ENCODE results near the gene MYCBP2.

The MYCBP2 gene

GRCh38 chr13:77176350-77176749 is 150.5 kb downstream of the MYCBP2 start:
- no peak overlapping the region for H2BK12ac ChIP-seq (ENCODE audit: low read length)
- H4K91ac ChIP-seq (ENCODE audit: low read depth, low read length, poor library complexity), result no peak overlapping the region
- H3K4me1 ChIP-seq (ENCODE audit: control insufficient read depth in 2 of 2, insufficient read depth in 1 of 2, low read depth in 1 of 2, low read length in 2 of 2), result no peaks in the 10 kb centered on the region
- no peak overlapping the region for H3K18ac ChIP-seq (ENCODE audit: low read length)
- H3K27ac ChIP-seq (replicated peaks; ENCODE audit: low read length), result no peak overlapping the region
- no peaks in the 10 kb centered on the region for H3K27me3 ChIP-seq (ENCODE audit: control insufficient read depth in 3 of 3, insufficient read depth in 3 of 3, low read depth in 1 of 3, low read length in 3 of 3)
- H3K23ac ChIP-seq (ENCODE audit: low read depth, low read length, poor library complexity), result no peak overlapping the region
- H3K4ac ChIP-seq (ENCODE audit: low read length), result no peak overlapping the region
- no peak for DNase-seq (ENCODE audit: low spot score)
- H2AK5ac ChIP-seq (ENCODE audit: low read depth, low read length), result no peak overlapping the region
- H2BK15ac ChIP-seq (ENCODE audit: low read length), result no peak overlapping the region
- no CpG with 5 or more reads among the region's 2 CpGs for WGBS, 2 donors (ENCODE audit: extremely low coverage in 2 of 2, insufficient read length in 2 of 2, insufficient replicate concordance in 1 of 2)
- H3K9ac ChIP-seq (ENCODE audit: low read depth, low read length, poor library complexity), result no peak overlapping the region
- no peak overlapping the region for H3K14ac ChIP-seq (ENCODE audit: low read length)
- H3K4me3 ChIP-seq (ENCODE audit: low read length in 2 of 2), result no peak overlapping the region
- H2BK5ac ChIP-seq (ENCODE audit: low read length), result no peak overlapping the region
- H3K36me3 ChIP-seq (replicated peaks in 1 of 2; ENCODE audit: control insufficient read depth in 2 of 2, insufficient read depth in 2 of 2, low read length in 2 of 2), result peaks cover 10 to 76% of the 10 kb centered on the region in 2 donors
- no peak overlapping the region for H2BK120ac ChIP-seq (ENCODE audit: low read depth, low read length)
- no peak overlapping the region for H4K8ac ChIP-seq (ENCODE audit: low read depth, low read length)
- no peak overlapping the region for H3K4me2 ChIP-seq (ENCODE audit: insufficient read depth, low read length, poor library complexity, severe bottlenecking)
- H2AFZ ChIP-seq (ENCODE audit: low read length), result no peak overlapping the region
- H3K79me1 ChIP-seq (ENCODE audit: low read depth, low read length), result no peaks in the 10 kb centered on the region
- no peaks in the 10 kb centered on the region for H3K9me3 ChIP-seq (replicated peaks in 1 of 2; ENCODE audit: control insufficient read depth in 2 of 2, insufficient read depth in 1 of 2, low read depth in 1 of 2, low read length in 2 of 2)

GRCh38 chr13:77172650-77173049 is 154.2 kb downstream of the MYCBP2 start:
- H2BK5ac ChIP-seq (ENCODE audit: low read length), result no peak overlapping the region
- H3K23ac ChIP-seq (ENCODE audit: low read depth, low read length, poor library complexity), result no peak overlapping the region
- no peak overlapping the region for H3K14ac ChIP-seq (ENCODE audit: low read length)
- no peak overlapping the region for H4K8ac ChIP-seq (ENCODE audit: low read depth, low read length)
- WGBS, 2 donors (ENCODE audit: extremely low coverage in 2 of 2, insufficient read length in 2 of 2, insufficient replicate concordance in 1 of 2), result no CpG with 5 or more reads among the region's 4 CpGs
- no peak for DNase-seq (ENCODE audit: low spot score)
- no peak overlapping the region for H3K4me3 ChIP-seq (ENCODE audit: low read length in 2 of 2)
- peaks cover 0 to 2% of the 10 kb centered on the region in 2 donors for H3K9me3 ChIP-seq (replicated peaks in 1 of 2; ENCODE audit: control insufficient read depth in 2 of 2, insufficient read depth in 1 of 2, low read depth in 1 of 2, low read length in 2 of 2)
- peaks cover 10 to 64% of the 10 kb centered on the region in 2 donors for H3K36me3 ChIP-seq (replicated peaks in 1 of 2; ENCODE audit: control insufficient read depth in 2 of 2, insufficient read depth in 2 of 2, low read length in 2 of 2)
- H3K4me1 ChIP-seq (ENCODE audit: control insufficient read depth in 2 of 2, insufficient read depth in 1 of 2, low read depth in 1 of 2, low read length in 2 of 2), result no peaks in the 10 kb centered on the region
- no peaks in the 10 kb centered on the region for H3K79me1 ChIP-seq (ENCODE audit: low read depth, low read length)
- no peaks in the 10 kb centered on the region for H3K27me3 ChIP-seq (ENCODE audit: control insufficient read depth in 3 of 3, insufficient read depth in 3 of 3, low read depth in 1 of 3, low read length in 3 of 3)
- no peak overlapping the region for H2AK5ac ChIP-seq (ENCODE audit: low read depth, low read length)
- H3K18ac ChIP-seq (ENCODE audit: low read length), result no peak overlapping the region
- no peak overlapping the region for H2AFZ ChIP-seq (ENCODE audit: low read length)
- H2BK120ac ChIP-seq (ENCODE audit: low read depth, low read length), result no peak overlapping the region
- H2BK12ac ChIP-seq (ENCODE audit: low read length), result no peak overlapping the region
- H3K4ac ChIP-seq (ENCODE audit: low read length), result no peak overlapping the region
- H3K4me2 ChIP-seq (ENCODE audit: insufficient read depth, low read length, poor library complexity, severe bottlenecking), result no peak overlapping the region
- no peak overlapping the region for H4K91ac ChIP-seq (ENCODE audit: low read depth, low read length, poor library complexity)
- H2BK15ac ChIP-seq (ENCODE audit: low read length), result no peak overlapping the region
- no peak overlapping the region for H3K9ac ChIP-seq (ENCODE audit: low read depth, low read length, poor library complexity)
- H3K27ac ChIP-seq (replicated peaks; ENCODE audit: low read length), result no peak overlapping the region

GRCh38 chr13:77171451-77171850 is 155.4 kb downstream of the MYCBP2 start:
- no peak overlapping the region for H2BK120ac ChIP-seq (ENCODE audit: low read depth, low read length)
- H3K4me3 ChIP-seq (ENCODE audit: low read length in 2 of 2), result no peak overlapping the region
- no peak overlapping the region for H3K27ac ChIP-seq (replicated peaks; ENCODE audit: low read length)
- H2BK12ac ChIP-seq (ENCODE audit: low read length), result no peak overlapping the region
- no peak overlapping the region for H2BK15ac ChIP-seq (ENCODE audit: low read length)
- no peak overlapping the region for H4K91ac ChIP-seq (ENCODE audit: low read depth, low read length, poor library complexity)
- no peak overlapping the region for H4K8ac ChIP-seq (ENCODE audit: low read depth, low read length)
- no peak overlapping the region for H2AK5ac ChIP-seq (ENCODE audit: low read depth, low read length)
- no peak for DNase-seq (ENCODE audit: low spot score)
- WGBS, 2 donors (ENCODE audit: extremely low coverage in 2 of 2, insufficient read length in 2 of 2, insufficient replicate concordance in 1 of 2), result no CpG with 5 or more reads among the region's 2 CpGs
- no peak overlapping the region for H3K4ac ChIP-seq (ENCODE audit: low read length)
- peaks cover 10 to 67% of the 10 kb centered on the region in 2 donors for H3K36me3 ChIP-seq (replicated peaks in 1 of 2; ENCODE audit: control insufficient read depth in 2 of 2, insufficient read depth in 2 of 2, low read length in 2 of 2)
- H3K14ac ChIP-seq (ENCODE audit: low read length), result no peak overlapping the region
- no peaks in the 10 kb centered on the region for H3K79me1 ChIP-seq (ENCODE audit: low read depth, low read length)
- H3K23ac ChIP-seq (ENCODE audit: low read depth, low read length, poor library complexity), result no peak overlapping the region
- H3K4me2 ChIP-seq (ENCODE audit: insufficient read depth, low read length, poor library complexity, severe bottlenecking), result no peak overlapping the region
- no peak overlapping the region for H2AFZ ChIP-seq (ENCODE audit: low read length)
- no peaks in the 10 kb centered on the region for H3K4me1 ChIP-seq (ENCODE audit: control insufficient read depth in 2 of 2, insufficient read depth in 1 of 2, low read depth in 1 of 2, low read length in 2 of 2)
- H2BK5ac ChIP-seq (ENCODE audit: low read length), result no peak overlapping the region
- H3K9ac ChIP-seq (ENCODE audit: low read depth, low read length, poor library complexity), result no peak overlapping the region
- no peak overlapping the region for H3K18ac ChIP-seq (ENCODE audit: low read length)
- no peaks in the 10 kb centered on the region for H3K27me3 ChIP-seq (ENCODE audit: control insufficient read depth in 3 of 3, insufficient read depth in 3 of 3, low read depth in 1 of 3, low read length in 3 of 3)
- peaks cover 0 to 2% of the 10 kb centered on the region in 2 donors for H3K9me3 ChIP-seq (replicated peaks in 1 of 2; ENCODE audit: control insufficient read depth in 2 of 2, insufficient read depth in 1 of 2, low read depth in 1 of 2, low read length in 2 of 2)

- Histone ChIP-seq H4K91ac (ENCODE audit: low read depth, low read length, poor library complexity) (no peak overlapping the region), H3K4ac (ENCODE audit: low read length) (no peak overlapping the region), H2BK12ac (ENCODE audit: low read length) (no peak overlapping the region), H3K9ac (ENCODE audit: low read depth, low read length, poor library complexity) (no peak overlapping the region), H3K4me3 (ENCODE audit: low read length in 2 of 2) (no peak overlapping the region), H3K4me1 (ENCODE audit: control insufficient read depth in 2 of 2, insufficient read depth in 1 of 2, low read depth in 1 of 2, low read length in 2 of 2) (no peaks in the 10 kb centered on the region), H4K8ac (ENCODE audit: low read depth, low read length) (no peak overlapping the region), H3K27me3 (ENCODE audit: control insufficient read depth in 3 of 3, insufficient read depth in 3 of 3, low read depth in 1 of 3, low read length in 3 of 3) (no peaks in the 10 kb centered on the region), H2AFZ (ENCODE audit: low read length) (no peak overlapping the region), H3K9me3 (replicated peaks in 1 of 2; ENCODE audit: control insufficient read depth in 2 of 2, insufficient read depth in 1 of 2, low read depth in 1 of 2, low read length in 2 of 2) (peaks cover 0 to 2% of the 10 kb centered on the region in 2 donors), H3K79me1 (ENCODE audit: low read depth, low read length) (no peaks in the 10 kb centered on the region), H2BK5ac (ENCODE audit: low read length) (no peak overlapping the region), H2BK120ac (ENCODE audit: low read depth, low read length) (no peak overlapping the region), H3K36me3 (replicated peaks in 1 of 2; ENCODE audit: control insufficient read depth in 2 of 2, insufficient read depth in 2 of 2, low read length in 2 of 2) (peaks cover 8 to 65% of the 10 kb centered on the region in 2 donors), H3K4me2 (ENCODE audit: insufficient read depth, low read length, poor library complexity, severe bottlenecking) (no peak overlapping the region), H3K14ac (ENCODE audit: low read length) (no peak overlapping the region), H2AK5ac (ENCODE audit: low read depth, low read length) (no peak overlapping the region), H3K23ac (ENCODE audit: low read depth, low read length, poor library complexity) (no peak overlapping the region), H3K27ac (replicated peaks; ENCODE audit: low read length) (no peak overlapping the region), H3K18ac (ENCODE audit: low read length) (no peak overlapping the region), H2BK15ac (ENCODE audit: low read length) (no peak overlapping the region)
- WGBS, 2 donors (ENCODE audit: extremely low coverage in 2 of 2, insufficient read length in 2 of 2, insufficient replicate concordance in 1 of 2), result no CpG with 5 or more reads among the region's 6 CpGs
- no peak for DNase-seq (ENCODE audit: low spot score)
These were observed 158.7 kb downstream of the MYCBP2 start for GRCh38 chr13:77168237-77168636.

Measured in neuronal stem cell (in vitro differentiated cells).